HepG2 (cell line): ENCODE measurements around the gene MVP. TPM values are rescaled to one million over a fixed set of nuclear protein-coding genes. Genes with fewer than 3 reads are reported as not detected.

Experiments used
- ATRX ChIP-seq: sonication (generic); formaldehyde crosslinking; IDR thresholded peaks from 2 replicates; pipeline ENCODE4 v1.4.0; 2020; ENCODE audit warnings: missing genetic modification reagents, borderline replicate concordance
- FOXA1 ChIP-seq, 2 experiments: fragments of 450-650 bp in 1 of 2; sonication (generic) in 1 of 2; formaldehyde crosslinking in 1 of 2; IDR thresholded peaks; 2 replicates each; pipeline versions ENCODE4 v1.4.0 to v1.6.1; 2016 to 2020; ENCODE audit warnings: missing genetic modification reagents in 1 of 2
- MTF2 ChIP-seq: sonication (generic); formaldehyde crosslinking; IDR thresholded peaks from 2 replicates; pipeline ENCODE4 v1.5.0; 2020; ENCODE audit warnings: missing genetic modification reagents, borderline replicate concordance
- NBN ChIP-seq: fragments of 450-650 bp; conservative IDR thresholded peaks from 2 replicates; pipeline ENCODE4 v1.6.1; 2017
- NFKB2 ChIP-seq: sonication (generic); formaldehyde crosslinking; IDR thresholded peaks from 2 replicates; pipeline ENCODE4 v1.4.0; 2020; ENCODE audit warnings: missing genetic modification reagents, borderline replicate concordance
- REL ChIP-seq: sonication (generic); formaldehyde crosslinking; conservative IDR thresholded peaks from 2 replicates; pipeline ENCODE4 v1.8.0; 2022; ENCODE audit warnings: mild to moderate bottlenecking, missing genetic modification reagents, moderate library complexity
- RELA ChIP-seq: sonication (generic); formaldehyde crosslinking; IDR thresholded peaks from 2 replicates; pipeline ENCODE4 v1.4.0; 2020; ENCODE audit warnings: missing genetic modification reagents
- ZFP82 ChIP-seq: sonication (generic); formaldehyde crosslinking; IDR thresholded peaks from 2 replicates; pipeline ENCODE4 v1.5.1; 2020; ENCODE audit warnings: mild to moderate bottlenecking, missing genetic modification reagents, borderline replicate concordance
- ZMYM4 ChIP-seq: sonication (generic); formaldehyde crosslinking; IDR thresholded peaks from 2 replicates; pipeline ENCODE4 v1.8.1; 2023; ENCODE audit warnings: mild to moderate bottlenecking, missing genetic modification reagents
- ZNF225 ChIP-seq: sonication (generic); formaldehyde crosslinking; IDR thresholded peaks from 2 replicates; pipeline ENCODE4 v1.4.0; 2020; ENCODE audit warnings: mild to moderate bottlenecking, missing genetic modification reagents
- ZNF674 ChIP-seq: sonication (generic); formaldehyde crosslinking; IDR thresholded peaks from 2 replicates; pipeline ENCODE4 v1.5.0; 2020; ENCODE audit warnings: low read depth, mild to moderate bottlenecking, missing genetic modification reagents
- ZNF775 ChIP-seq: sonication (generic); formaldehyde crosslinking; IDR thresholded peaks from 2 replicates; pipeline ENCODE4 v1.4.0; 2020; ENCODE audit warnings: missing genetic modification reagents, mild to moderate bottlenecking, moderate library complexity, borderline replicate concordance
- polyA plus RNA-seq, 8 experiments: library from polyadenylated mRNA; depleted of rRNA in 3 of 8; stranded (reverse) in 7 of 8; unstranded in 1 of 8; fragments of >200 nt; fragmentation: Illumina TruSeq in 4 of 8; extraction: Trizol in 4 of 8; gene quantifications; 2 replicates each; pipeline versions ENCODE4 v1.2.1 to v1.2.3, GENCODE V29; 2011 to 2016; ENCODE audit warnings: low read depth in 4 of 8, missing spikeins in 1 of 8, mixed read lengths in 1 of 8; ENCODE audit not compliant: insufficient read depth in 1 of 8
- total RNA-seq, 5 experiments: library from RNA; depleted of rRNA; stranded (reverse); fragments of >200 nt; fragmentation: Illumina TruSeq; extraction: Trizol; gene quantifications; 2 replicates each; pipeline ENCODE4 v1.2.3, GENCODE V29; 2016; ENCODE audit warnings: low read depth in 1 of 5
- TF ChIP-seq, protein P1 (sequence below): sonication (generic); formaldehyde crosslinking; IDR thresholded peaks from 2 replicates; pipeline ENCODE4 v1.4.0; 2020; ENCODE audit warnings: mild to moderate bottlenecking, missing genetic modification reagents
- TF ChIP-seq, protein P2 (sequence below): IDR thresholded peaks from 2 replicates; pipeline ENCODE4 v1.6.1; 2012; ENCODE audit warnings: inconsistent platforms
- TF ChIP-seq, protein P3 (sequence below): sonication (generic); formaldehyde crosslinking; IDR thresholded peaks from 2 replicates; pipeline ENCODE4 v1.4.0; 2020; ENCODE audit warnings: mild to moderate bottlenecking, low read depth, missing genetic modification reagents
- TF ChIP-seq, protein P4 (sequence below): sonication (generic); formaldehyde crosslinking; IDR thresholded peaks from 2 replicates; pipeline ENCODE4 v1.8.1; 2023; ENCODE audit warnings: mild to moderate bottlenecking, moderate library complexity, missing genetic modification reagents
- TF ChIP-seq, protein P5 (sequence below): sonication (generic); formaldehyde crosslinking; IDR thresholded peaks from 2 replicates; pipeline ENCODE4 v1.9.0; 2021; ENCODE audit warnings: missing genetic modification reagents, borderline replicate concordance
- TF ChIP-seq, protein P6 (sequence below): sonication (generic); formaldehyde crosslinking; IDR thresholded peaks from 2 replicates; pipeline ENCODE4 v1.4.0; 2020; ENCODE audit warnings: mild to moderate bottlenecking, missing genetic modification reagents
- TF ChIP-seq, protein P7 (sequence below): sonication (generic); formaldehyde crosslinking; IDR thresholded peaks from 2 replicates; pipeline ENCODE4 v1.4.0; 2020; ENCODE audit warnings: missing genetic modification reagents

MVP gene
- total and polyA plus RNA-seq, 2 of the 13 experiments (the other 11 are each of a cell fraction or from before 2014, with no cell fraction given), result 22.9 to 43.5 TPM

DNA sequence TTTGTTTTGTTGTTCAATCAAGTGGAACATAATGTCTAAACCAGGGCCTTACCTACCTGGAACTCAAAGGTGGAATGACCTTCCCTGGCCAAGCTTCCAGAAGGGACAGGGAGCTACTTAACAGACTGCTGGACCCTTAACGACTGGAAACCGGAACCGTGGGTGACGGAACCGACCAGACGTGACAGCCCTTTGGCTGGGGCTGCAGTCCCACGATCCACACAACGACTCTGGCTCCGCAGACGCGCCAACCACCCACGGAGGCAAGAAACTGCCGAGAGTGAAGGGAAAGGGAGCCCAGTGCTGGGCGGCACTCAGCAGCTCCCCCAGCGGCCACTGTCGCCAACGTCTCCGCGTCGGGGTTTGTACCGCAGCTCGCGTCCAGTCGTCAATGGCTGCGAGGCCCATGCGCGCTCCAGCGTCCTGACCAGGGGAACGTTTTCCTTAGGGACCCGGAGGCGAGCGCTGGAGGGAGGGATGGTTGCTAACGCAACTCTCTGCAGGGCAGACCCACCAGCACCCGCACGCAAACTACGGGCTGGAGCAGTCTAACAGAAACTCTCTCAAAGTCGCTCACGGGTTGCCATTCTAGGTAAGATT is 35.3 kb upstream of the MVP start (continued):
- TF ChIP-seq MTF2, result no peak
- TF ChIP-seq, protein P1, sequence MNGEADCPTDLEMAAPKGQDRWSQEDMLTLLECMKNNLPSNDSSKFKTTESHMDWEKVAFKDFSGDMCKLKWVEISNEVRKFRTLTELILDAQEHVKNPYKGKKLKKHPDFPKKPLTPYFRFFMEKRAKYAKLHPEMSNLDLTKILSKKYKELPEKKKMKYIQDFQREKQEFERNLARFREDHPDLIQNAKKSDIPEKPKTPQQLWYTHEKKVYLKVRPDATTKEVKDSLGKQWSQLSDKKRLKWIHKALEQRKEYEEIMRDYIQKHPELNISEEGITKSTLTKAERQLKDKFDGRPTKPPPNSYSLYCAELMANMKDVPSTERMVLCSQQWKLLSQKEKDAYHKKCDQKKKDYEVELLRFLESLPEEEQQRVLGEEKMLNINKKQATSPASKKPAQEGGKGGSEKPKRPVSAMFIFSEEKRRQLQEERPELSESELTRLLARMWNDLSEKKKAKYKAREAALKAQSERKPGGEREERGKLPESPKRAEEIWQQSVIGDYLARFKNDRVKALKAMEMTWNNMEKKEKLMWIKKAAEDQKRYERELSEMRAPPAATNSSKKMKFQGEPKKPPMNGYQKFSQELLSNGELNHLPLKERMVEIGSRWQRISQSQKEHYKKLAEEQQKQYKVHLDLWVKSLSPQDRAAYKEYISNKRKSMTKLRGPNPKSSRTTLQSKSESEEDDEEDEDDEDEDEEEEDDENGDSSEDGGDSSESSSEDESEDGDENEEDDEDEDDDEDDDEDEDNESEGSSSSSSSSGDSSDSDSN (CRISPR knock-in tag), result peak; percentile 60; the same call in 1 of the 2 replicates
- TF ChIP-seq, protein P2, sequence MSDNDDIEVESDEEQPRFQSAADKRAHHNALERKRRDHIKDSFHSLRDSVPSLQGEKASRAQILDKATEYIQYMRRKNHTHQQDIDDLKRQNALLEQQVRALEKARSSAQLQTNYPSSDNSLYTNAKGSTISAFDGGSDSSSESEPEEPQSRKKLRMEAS, result peak; percentile 53; the same call in 1 of the 2 replicates
- TF ChIP-seq, protein P3, sequence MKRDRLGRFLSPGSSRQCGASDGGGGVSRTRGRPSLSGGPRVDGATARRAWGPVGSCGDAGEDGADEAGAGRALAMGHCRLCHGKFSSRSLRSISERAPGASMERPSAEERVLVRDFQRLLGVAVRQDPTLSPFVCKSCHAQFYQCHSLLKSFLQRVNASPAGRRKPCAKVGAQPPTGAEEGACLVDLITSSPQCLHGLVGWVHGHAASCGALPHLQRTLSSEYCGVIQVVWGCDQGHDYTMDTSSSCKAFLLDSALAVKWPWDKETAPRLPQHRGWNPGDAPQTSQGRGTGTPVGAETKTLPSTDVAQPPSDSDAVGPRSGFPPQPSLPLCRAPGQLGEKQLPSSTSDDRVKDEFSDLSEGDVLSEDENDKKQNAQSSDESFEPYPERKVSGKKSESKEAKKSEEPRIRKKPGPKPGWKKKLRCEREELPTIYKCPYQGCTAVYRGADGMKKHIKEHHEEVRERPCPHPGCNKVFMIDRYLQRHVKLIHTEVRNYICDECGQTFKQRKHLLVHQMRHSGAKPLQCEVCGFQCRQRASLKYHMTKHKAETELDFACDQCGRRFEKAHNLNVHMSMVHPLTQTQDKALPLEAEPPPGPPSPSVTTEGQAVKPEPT (CRISPR knock-in tag), result no peak
- peak; percentile 29; the same call in 1 of the 2 replicates for TF ChIP-seq ZMYM4 (CRISPR knock-in tag)
- TF ChIP-seq NFKB2, result no peak; the same call in 1 of the 2 replicates
- no peak for TF ChIP-seq ZNF775 (CRISPR knock-in tag)
- no peak for TF ChIP-seq ATRX
- TF ChIP-seq ZNF674, result no peak
- TF ChIP-seq, protein P4, sequence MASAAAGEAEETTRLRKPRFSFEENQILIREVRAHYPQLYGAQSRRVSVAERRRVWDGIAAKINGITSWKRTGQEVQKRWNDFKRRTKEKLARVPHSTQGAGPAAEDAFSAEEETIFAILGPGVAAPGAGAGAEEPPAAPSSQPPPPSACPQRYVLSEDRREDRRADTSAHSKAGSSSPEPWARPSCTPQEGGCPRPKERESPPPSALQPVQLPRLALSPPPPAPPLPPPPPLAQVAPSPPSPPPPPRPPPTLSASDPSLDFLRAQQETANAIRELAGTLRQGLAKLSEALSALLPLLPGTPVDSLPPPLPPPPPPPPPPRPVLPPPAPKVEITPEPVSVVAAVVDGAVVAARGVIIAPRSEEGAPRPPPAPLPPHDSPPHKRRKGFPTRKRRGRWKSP (CRISPR knock-in tag), result 0 out of 2 replicates have a peak, but pooled peaks have one; percentile 47
- TF ChIP-seq ZNF225, result peak; percentile 20; the same call in 1 of the 2 replicates
- TF ChIP-seq REL (CRISPR knock-in tag), result no peak
- TF ChIP-seq, protein P5, sequence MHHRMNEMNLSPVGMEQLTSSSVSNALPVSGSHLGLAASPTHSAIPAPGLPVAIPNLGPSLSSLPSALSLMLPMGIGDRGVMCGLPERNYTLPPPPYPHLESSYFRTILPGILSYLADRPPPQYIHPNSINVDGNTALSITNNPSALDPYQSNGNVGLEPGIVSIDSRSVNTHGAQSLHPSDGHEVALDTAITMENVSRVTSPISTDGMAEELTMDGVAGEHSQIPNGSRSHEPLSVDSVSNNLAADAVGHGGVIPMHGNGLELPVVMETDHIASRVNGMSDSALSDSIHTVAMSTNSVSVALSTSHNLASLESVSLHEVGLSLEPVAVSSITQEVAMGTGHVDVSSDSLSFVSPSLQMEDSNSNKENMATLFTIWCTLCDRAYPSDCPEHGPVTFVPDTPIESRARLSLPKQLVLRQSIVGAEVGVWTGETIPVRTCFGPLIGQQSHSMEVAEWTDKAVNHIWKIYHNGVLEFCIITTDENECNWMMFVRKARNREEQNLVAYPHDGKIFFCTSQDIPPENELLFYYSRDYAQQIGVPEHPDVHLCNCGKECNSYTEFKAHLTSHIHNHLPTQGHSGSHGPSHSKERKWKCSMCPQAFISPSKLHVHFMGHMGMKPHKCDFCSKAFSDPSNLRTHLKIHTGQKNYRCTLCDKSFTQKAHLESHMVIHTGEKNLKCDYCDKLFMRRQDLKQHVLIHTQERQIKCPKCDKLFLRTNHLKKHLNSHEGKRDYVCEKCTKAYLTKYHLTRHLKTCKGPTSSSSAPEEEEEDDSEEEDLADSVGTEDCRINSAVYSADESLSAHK (CRISPR knock-in tag), result peak; percentile 68; the same call in 1 of the 2 replicates
- no peak for TF ChIP-seq FOXA1 (IDR thresholded peaks at IDR 0.05)
- TF ChIP-seq FOXA1 (CRISPR knock-in tag; IDR thresholded peaks at IDR 0.05), result peak; percentile 38; the same call in 1 of the 2 replicates
- no peak for TF ChIP-seq NBN
- TF ChIP-seq, protein P6, sequence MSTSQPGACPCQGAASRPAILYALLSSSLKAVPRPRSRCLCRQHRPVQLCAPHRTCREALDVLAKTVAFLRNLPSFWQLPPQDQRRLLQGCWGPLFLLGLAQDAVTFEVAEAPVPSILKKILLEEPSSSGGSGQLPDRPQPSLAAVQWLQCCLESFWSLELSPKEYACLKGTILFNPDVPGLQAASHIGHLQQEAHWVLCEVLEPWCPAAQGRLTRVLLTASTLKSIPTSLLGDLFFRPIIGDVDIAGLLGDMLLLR, result no peak
- peak; percentile 69; the same call in 1 of the 2 replicates for TF ChIP-seq RELA (CRISPR knock-in tag)
- no peak for TF ChIP-seq ZFP82
- TF ChIP-seq, protein P7, sequence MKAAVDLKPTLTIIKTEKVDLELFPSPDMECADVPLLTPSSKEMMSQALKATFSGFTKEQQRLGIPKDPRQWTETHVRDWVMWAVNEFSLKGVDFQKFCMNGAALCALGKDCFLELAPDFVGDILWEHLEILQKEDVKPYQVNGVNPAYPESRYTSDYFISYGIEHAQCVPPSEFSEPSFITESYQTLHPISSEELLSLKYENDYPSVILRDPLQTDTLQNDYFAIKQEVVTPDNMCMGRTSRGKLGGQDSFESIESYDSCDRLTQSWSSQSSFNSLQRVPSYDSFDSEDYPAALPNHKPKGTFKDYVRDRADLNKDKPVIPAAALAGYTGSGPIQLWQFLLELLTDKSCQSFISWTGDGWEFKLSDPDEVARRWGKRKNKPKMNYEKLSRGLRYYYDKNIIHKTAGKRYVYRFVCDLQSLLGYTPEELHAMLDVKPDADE (CRISPR knock-in tag), result no peak
